ENCODE data around the gene SLC30A10. TPM values are rescaled to one million over a fixed set of nuclear protein-coding genes. Genes with fewer than 3 reads are reported as not detected.
"Not testable (repeated sequence)": the region's sequence is repeated elsewhere in the genome, so short reads cannot be mapped to it uniquely, and the experiment has no call there.

Gene SLC30A10
- total RNA-seq, 4 donors from 2014 or later, result 0.69 TPM; not detected in 3

DNA sequence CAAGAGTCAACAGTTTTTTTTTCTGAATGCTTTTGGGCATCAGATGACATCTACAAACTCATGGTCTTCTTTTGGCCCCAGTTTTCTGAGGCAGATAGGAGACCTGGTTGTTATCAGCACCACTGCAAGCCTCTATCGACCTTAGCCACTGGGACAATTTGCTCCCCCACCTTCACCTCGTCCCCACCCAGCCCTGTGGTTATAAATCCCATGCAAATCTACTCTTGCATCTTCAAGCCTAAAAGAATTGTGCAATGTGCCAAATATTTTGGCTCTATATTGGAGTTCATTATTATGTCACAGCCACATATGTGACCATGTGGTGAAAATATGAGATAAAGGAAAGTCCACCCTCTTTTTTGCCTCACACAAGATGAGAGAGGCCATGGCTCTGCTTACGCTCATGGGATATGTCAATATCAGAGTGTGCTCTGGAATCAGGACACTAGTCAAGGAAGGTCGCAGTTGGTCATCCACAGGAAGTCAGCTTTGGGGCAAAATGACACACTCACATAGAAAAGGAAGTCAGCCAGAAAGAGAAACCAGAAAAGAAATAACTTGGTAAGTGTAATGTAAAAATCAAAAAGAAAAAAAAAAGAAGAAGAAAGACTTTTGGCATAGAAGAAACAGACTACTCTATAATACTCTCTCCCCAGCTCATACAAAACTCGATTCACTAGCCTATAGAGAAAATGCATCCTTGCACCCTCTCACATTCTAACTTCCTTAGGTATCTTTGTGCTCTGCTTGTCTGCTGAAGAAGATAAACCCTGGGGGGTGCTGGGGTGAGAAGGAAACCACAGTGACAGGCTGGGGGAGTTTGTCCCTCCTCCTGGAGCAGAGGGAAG, 21.2 kb downstream of the SLC30A10 start:
- no peaks in the 10 kb centered on the region for H3K4me1 ChIP-seq
- no peaks in the 10 kb centered on the region for H3K27me3 ChIP-seq
- no peak for DNase-seq
- no peaks in the 10 kb centered on the region for H3K36me3 ChIP-seq
- no peaks in the 10 kb centered on the region for H3K9me3 ChIP-seq
- intact Hi-C loops (cut with DNase I; ENCODE audit: low total_unique reads), result no loop called here
- H3K27ac ChIP-seq, result no peak overlapping the region
- TF ChIP-seq POLR2A (IDR thresholded peaks at IDR 0.05), result no peak
- TF ChIP-seq, protein P1, sequence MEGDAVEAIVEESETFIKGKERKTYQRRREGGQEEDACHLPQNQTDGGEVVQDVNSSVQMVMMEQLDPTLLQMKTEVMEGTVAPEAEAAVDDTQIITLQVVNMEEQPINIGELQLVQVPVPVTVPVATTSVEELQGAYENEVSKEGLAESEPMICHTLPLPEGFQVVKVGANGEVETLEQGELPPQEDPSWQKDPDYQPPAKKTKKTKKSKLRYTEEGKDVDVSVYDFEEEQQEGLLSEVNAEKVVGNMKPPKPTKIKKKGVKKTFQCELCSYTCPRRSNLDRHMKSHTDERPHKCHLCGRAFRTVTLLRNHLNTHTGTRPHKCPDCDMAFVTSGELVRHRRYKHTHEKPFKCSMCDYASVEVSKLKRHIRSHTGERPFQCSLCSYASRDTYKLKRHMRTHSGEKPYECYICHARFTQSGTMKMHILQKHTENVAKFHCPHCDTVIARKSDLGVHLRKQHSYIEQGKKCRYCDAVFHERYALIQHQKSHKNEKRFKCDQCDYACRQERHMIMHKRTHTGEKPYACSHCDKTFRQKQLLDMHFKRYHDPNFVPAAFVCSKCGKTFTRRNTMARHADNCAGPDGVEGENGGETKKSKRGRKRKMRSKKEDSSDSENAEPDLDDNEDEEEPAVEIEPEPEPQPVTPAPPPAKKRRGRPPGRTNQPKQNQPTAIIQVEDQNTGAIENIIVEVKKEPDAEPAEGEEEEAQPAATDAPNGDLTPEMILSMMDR (IDR thresholded peaks at IDR 0.05), result no peak
- no peak overlapping the region for H3K4me3 ChIP-seq

- DNase-seq; intact Hi-C loops (cut with DNase I; ENCODE audit: low total_unique reads); H3K27me3 ChIP-seq; H3K4me1 ChIP-seq; H3K4me3 ChIP-seq; H3K36me3 ChIP-seq; H3K27ac ChIP-seq; H3K9me3 ChIP-seq: not testable (repeated sequence)
Observed at GRCh38 chr1:219906565-219906923, 21.8 kb downstream of the SLC30A10 start.

GRCh38 chr1:219905524-219905923, 22.8 kb downstream of the SLC30A10 start:
- no peak for TF ChIP-seq POLR2A (IDR thresholded peaks at IDR 0.05)
- TF ChIP-seq, protein P1 (IDR thresholded peaks at IDR 0.05), result no peak
- no peak overlapping the region for H3K4me3 ChIP-seq
- no peaks in the 10 kb centered on the region for H3K27me3 ChIP-seq
- H3K27ac ChIP-seq, result no peak overlapping the region
- H3K36me3 ChIP-seq, result no peaks in the 10 kb centered on the region
- H3K4me1 ChIP-seq, result no peaks in the 10 kb centered on the region
- intact Hi-C loops (cut with DNase I; ENCODE audit: low total_unique reads), result no loop called here
- no peaks in the 10 kb centered on the region for H3K9me3 ChIP-seq
- no peak for DNase-seq

DNA sequence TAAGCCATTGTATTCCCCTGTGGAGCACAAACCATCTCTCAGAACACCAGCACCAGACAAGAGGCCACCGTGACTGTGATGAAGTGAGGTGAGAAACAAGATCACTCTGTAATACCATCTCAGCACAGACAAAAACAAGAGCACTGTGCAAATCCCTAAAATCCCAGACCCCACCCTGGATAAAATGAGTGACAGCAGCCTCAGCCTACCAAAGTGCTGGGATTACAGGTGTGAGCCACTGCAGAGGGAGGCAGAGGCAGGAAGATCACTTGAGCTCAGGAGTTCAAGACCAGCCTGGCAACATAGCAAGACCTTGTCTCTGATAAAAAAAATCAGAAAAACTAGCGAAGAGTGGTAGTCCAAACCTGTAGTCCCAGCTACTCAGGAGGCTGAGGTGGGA, 23.4 kb downstream of the SLC30A10 start:
- TF ChIP-seq, protein P1 (IDR thresholded peaks at IDR 0.05), result no peak
- TF ChIP-seq POLR2A (IDR thresholded peaks at IDR 0.05), result no peak
- no peaks in the 10 kb centered on the region for H3K27me3 ChIP-seq
- no peaks in the 10 kb centered on the region for H3K36me3 ChIP-seq
- DNase-seq, result no peak
- intact Hi-C loops (cut with DNase I; ENCODE audit: low total_unique reads), result no loop called here
- H3K4me1 ChIP-seq, result no peaks in the 10 kb centered on the region
- no peaks in the 10 kb centered on the region for H3K9me3 ChIP-seq
- H3K4me3 ChIP-seq, result no peak overlapping the region
- H3K27ac ChIP-seq, result no peak overlapping the region

- no peak for TF ChIP-seq POLR2A (IDR thresholded peaks at IDR 0.05)
- TF ChIP-seq, protein P1 (IDR thresholded peaks at IDR 0.05), result no peak
- Histone ChIP-seq H3K4me1 (no peaks in the 10 kb centered on the region), H3K27me3 (no peaks in the 10 kb centered on the region), H3K4me3 (no peak overlapping the region), H3K9me3 (no peaks in the 10 kb centered on the region), H3K27ac (no peak overlapping the region), H3K36me3 (no peaks in the 10 kb centered on the region)
- intact Hi-C loops (cut with DNase I; ENCODE audit: low total_unique reads), result no loop called here
- no peak for DNase-seq
Observed at GRCh38 chr1:219903353-219903871, 24.9 kb downstream of the SLC30A10 start.
